Activated T-cell treated with anti-CD3 and anti-CD28 coated beads, Interleukin-2, amount 50 U/mL, for 24 hours (primary cell): ENCODE measurements around the gene RNF17.

ENCODE experiments used
- DNase-seq: peaks from one replicate; pipeline ENCODE4 v3.0.0-alpha.2; 2020
- H3K27ac Mint-ChIP-seq: 2 replicates; pipeline ENCODE4 v1.8.0; 2020; ENCODE audit warnings: mild to moderate bottlenecking, mixed read lengths
- H3K27me3 Mint-ChIP-seq: 2 replicates; pipeline ENCODE4 v1.8.0; 2020; ENCODE audit warnings: mixed read lengths
- H3K36me3 Mint-ChIP-seq: 2 replicates; pipeline ENCODE4 v1.8.0; 2020; ENCODE audit warnings: low read depth, mixed read lengths
- H3K4me1 Mint-ChIP-seq: 2 replicates; pipeline ENCODE4 v1.8.0; 2020; ENCODE audit warnings: low read depth, mixed read lengths
- H3K4me3 Mint-ChIP-seq: 2 replicates; pipeline ENCODE4 v1.8.0; 2020; ENCODE audit warnings: mild to moderate bottlenecking, moderate library complexity, mixed read lengths
- H3K9me3 Mint-ChIP-seq: 2 replicates; pipeline ENCODE4 v1.8.0; 2020; ENCODE audit warnings: mixed read lengths

Gene RNF17

DNA sequence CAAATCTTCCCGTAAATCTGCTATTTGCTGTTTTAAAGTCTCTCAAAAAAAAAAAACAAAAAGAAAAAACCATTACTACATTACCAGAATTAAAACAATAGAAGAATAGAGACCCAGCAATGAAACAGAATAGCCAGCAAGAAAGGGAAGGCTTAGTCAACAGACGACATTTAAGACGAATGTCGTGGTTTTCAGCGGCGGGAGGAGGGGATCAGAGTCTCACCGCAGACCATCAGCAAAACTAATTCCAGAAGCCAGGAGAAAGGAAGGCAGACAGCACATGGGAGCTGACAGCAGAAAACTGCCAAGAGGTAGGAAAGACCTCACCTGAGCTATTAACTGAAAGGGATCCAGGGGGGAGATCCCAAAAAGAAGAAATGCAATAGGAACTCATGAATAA, 128.9 kb downstream of the RNF17 start:
- Mint-ChIP-seq H3K4me1 (no peaks in the 10 kb centered on the region), H3K36me3 (peaks cover 66% of the 10 kb centered on the region), H3K4me3 (no peak overlapping the region), H3K9me3 (no peaks in the 10 kb centered on the region), H3K27me3 (no peaks in the 10 kb centered on the region), H3K27ac (no peak overlapping the region)
- no peak for DNase-seq

- H3K4me1 Mint-ChIP-seq, result no peaks in the 10 kb centered on the region
- H3K36me3 Mint-ChIP-seq, result peaks cover 64% of the 10 kb centered on the region
- no peak overlapping the region for H3K27ac Mint-ChIP-seq
- H3K9me3 Mint-ChIP-seq, result no peaks in the 10 kb centered on the region
- no peaks in the 10 kb centered on the region for H3K27me3 Mint-ChIP-seq
- no peak overlapping the region for H3K4me3 Mint-ChIP-seq
- DNase-seq, result no peak
Observed at GRCh38 chr13:24893863-24894262, 129.9 kb downstream of the RNF17 start.

DNA sequence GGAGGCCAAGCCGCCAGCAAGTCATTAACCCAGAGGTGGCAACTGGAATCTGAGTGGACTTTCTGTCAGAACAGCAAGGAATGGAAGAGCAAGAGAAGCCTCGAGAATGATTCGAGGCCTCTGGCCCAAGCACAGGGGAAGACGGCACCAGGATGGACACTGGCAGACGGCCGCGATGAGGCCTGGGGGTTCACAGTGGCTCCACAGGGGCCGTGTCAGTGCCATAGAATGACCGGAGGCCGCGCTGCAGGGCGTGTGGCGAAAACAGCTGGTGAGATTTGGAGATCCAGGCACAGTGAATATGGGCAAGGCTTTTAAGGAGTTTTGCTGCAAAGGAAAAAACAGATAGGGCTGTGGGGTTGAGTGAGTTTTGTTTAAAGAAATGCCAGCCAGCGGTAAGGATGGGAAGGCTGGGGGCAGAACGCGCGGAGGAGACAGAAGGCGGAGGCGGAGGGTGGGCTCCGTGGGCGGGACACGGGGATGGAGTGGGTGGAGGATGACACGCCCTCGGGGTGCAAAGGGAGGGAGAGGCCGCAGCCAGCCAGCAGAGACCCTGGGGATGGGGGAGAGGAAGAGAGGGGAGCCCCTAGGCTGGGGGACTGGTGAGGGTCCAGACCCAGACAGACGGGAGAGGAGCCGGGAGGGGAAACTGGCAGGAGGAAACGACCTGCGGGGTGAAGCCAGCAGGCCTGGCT, 130.5 kb downstream of the RNF17 start:
- Mint-ChIP-seq H3K27me3 (no peaks in the 10 kb centered on the region), H3K36me3 (peaks cover 61% of the 10 kb centered on the region), H3K9me3 (no peaks in the 10 kb centered on the region), H3K4me3 (no peak overlapping the region), H3K27ac (no peak overlapping the region), H3K4me1 (no peaks in the 10 kb centered on the region)
- DNase-seq, result no peak

DNA sequence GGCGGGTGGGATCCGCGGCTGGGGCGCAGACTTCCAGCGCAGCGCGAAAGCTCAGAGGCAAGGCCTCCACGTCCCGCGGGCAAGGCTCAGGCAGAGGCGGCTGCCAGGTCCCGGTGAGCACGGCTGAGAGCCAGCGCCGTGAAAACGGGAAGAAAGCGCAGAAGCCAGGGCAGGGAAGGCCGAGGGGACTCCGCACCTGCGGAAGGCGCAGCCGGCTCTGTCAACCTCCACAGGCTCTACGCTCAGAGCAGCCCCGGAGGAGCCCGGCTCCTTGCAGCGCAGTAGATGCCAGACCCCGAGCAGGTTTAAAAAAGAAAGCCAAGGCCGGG, 131.0 kb downstream of the RNF17 start:
- Mint-ChIP-seq H3K4me1 (no peaks in the 10 kb centered on the region), H3K9me3 (no peaks in the 10 kb centered on the region), H3K4me3 (no peak overlapping the region), H3K27ac (no peak overlapping the region), H3K36me3 (peaks cover 58% of the 10 kb centered on the region), H3K27me3 (no peaks in the 10 kb centered on the region)
- DNase-seq, result no peak

DNA sequence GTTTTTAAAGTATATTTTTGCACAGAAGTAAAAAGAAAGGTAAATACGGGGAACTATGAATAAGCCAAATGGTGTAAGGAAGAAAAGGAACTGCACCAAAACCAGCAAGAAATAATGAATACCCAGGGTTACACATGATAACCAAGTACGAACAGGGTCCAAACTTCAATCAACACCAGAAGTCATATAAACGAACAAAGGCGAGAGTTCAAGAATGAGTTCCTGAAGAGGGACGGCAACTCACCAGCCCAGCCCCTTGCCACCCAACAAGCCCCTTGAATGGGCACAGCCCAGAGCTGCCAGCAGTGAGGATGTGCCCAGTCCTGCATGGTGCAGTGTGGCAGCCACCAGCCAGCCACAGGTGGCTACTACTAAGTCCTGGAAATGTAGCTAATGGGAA, 132.1 kb downstream of the RNF17 start:
- no peak for DNase-seq
- H3K9me3 Mint-ChIP-seq, result no peaks in the 10 kb centered on the region
- H3K27ac Mint-ChIP-seq, result no peak overlapping the region
- no peaks in the 10 kb centered on the region for H3K4me1 Mint-ChIP-seq
- H3K27me3 Mint-ChIP-seq, result no peaks in the 10 kb centered on the region
- no peak overlapping the region for H3K4me3 Mint-ChIP-seq
- H3K36me3 Mint-ChIP-seq, result peaks cover 57% of the 10 kb centered on the region

- Mint-ChIP-seq H3K36me3 (peaks cover 53% of the 10 kb centered on the region), H3K27ac (no peak overlapping the region), H3K27me3 (no peaks in the 10 kb centered on the region), H3K4me1 (no peaks in the 10 kb centered on the region), H3K9me3 (no peaks in the 10 kb centered on the region), H3K4me3 (no peak overlapping the region)
- no peak for DNase-seq
Observed at GRCh38 chr13:24897293-24897692, 133.3 kb downstream of the RNF17 start.

- no peak overlapping the region for H3K4me3 Mint-ChIP-seq
- peaks cover 48% of the 10 kb centered on the region for H3K36me3 Mint-ChIP-seq
- H3K27me3 Mint-ChIP-seq, result no peaks in the 10 kb centered on the region
- no peak overlapping the region for H3K27ac Mint-ChIP-seq
- no peaks in the 10 kb centered on the region for H3K9me3 Mint-ChIP-seq
- no peaks in the 10 kb centered on the region for H3K4me1 Mint-ChIP-seq
- no peak for DNase-seq
Observed at GRCh38 chr13:24899601-24900000, 135.6 kb downstream of the RNF17 start.

DNA sequence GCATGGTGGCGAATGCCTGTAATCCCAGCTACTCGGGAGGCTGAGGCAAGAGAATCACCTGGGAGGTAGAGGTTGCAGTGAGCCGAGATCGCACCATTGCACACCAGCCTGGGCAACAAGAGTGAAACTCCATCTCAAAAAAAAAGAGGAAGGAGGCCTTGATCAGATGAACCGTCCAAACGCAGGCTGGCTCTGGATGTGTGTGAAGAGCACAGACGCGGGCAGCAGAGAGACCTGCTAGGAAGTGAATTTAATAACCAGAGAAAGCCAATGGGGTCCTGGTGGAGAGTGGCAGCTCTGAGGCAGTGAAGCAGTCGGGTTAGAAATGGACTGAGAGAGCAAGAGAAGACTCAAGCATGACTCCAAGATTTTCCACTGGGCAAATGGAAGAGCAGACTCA, 136.5 kb downstream of the RNF17 start:
- Mint-ChIP-seq H3K4me3 (no peak overlapping the region), H3K27ac (no peak overlapping the region), H3K36me3 (peaks cover 55% of the 10 kb centered on the region), H3K9me3 (no peaks in the 10 kb centered on the region), H3K4me1 (peaks cover 2% of the 10 kb centered on the region), H3K27me3 (no peaks in the 10 kb centered on the region)
- no peak for DNase-seq

GRCh38 chr13:24905242-24905641, 141.3 kb downstream of the RNF17 start:
- Mint-ChIP-seq H3K36me3 (peaks cover 80% of the 10 kb centered on the region), H3K27me3 (no peaks in the 10 kb centered on the region), H3K27ac (no peak overlapping the region), H3K4me1 (peaks cover 2% of the 10 kb centered on the region), H3K9me3 (no peaks in the 10 kb centered on the region), H3K4me3 (no peak overlapping the region)
- DNase-seq, result no peak

- H3K9me3 Mint-ChIP-seq, result no peaks in the 10 kb centered on the region
Observed at GRCh38 chr13:24906268-24906667, 142.3 kb downstream of the RNF17 start.

DNA sequence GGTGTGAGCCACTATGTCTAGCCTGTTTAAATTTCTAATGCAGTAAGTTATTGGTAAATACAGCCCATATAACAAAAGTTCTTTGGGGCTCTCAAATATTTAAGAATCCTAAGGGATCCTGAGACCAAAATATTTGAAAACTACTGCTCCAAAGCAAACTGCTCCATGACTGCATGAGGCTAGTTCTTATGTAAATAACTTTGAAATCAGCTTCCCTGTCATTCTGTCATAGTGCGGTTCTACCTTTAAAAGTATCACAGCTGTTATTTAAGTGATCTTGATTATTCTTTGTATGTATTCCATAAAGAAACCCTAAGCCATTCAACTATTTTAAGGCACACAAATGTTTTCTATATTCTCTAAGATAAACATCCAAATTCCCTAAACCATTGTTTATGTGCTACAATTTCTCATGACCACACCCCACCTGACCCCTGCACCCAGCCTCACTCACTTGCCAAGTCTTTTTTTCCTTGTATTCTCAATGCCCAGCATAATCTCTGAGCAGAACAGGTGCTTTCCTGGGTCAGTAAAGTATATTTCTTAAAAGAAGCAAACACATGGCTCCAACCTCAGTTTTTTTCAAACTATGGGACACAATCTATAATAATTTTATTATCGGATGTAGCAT, 146.6 kb downstream of the RNF17 start:
- Mint-ChIP-seq H3K9me3 (no peaks in the 10 kb centered on the region), H3K27me3 (no peaks in the 10 kb centered on the region), H3K27ac (peak overlapping the region; percentile 35), H3K4me3 (no peak overlapping the region), H3K4me1 (peaks cover 11% of the 10 kb centered on the region), H3K36me3 (peaks cover 61% of the 10 kb centered on the region)
- no peak for DNase-seq

More at GRCh38 chr13:24906268-24906667, 142.3 kb downstream of the RNF17 start:
- Mint-ChIP-seq H3K36me3 (peaks cover 83% of the 10 kb centered on the region), H3K4me1 (peaks cover 8% of the 10 kb centered on the region), H3K27me3 (no peaks in the 10 kb centered on the region), H3K27ac (no peak overlapping the region), H3K4me3 (no peak overlapping the region)
- no peak for DNase-seq

DNA sequence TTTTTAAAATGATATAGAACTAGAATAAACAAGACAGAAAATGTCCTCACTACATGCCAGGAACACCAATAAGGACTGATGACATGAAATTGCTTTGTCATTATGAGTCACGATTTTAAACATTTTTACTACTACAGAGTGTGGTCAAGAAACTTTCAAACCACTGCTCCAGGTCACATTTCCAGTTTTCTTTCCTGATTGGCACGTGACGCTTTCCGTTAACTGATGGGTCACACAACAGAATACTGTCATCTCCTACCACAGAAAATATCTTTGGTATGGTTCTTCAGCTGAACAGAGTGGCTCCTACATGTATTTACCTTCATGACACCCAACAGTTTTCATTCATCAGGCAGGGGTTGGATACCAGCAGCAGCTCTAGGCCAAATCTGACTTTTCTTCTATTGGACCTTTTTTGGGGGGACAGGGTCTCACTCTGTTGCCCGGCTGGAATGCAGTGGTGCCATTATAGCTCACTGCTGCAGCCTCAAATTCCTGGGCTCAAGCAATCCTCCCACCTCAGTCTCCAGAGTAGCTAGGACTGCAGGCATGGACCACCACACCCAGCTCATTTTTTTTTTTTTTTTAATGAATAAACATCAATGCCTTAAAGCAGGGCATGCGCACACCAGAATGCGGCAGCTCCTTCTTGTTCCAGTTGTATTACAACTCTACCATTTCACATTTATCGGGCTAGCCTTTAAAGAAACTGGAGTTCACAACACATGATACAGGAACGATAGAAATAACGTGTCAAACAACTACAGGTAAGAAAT, 147.4 kb downstream of the RNF17 start:
- H3K9me3 Mint-ChIP-seq, result no peaks in the 10 kb centered on the region
- peaks cover 11% of the 10 kb centered on the region for H3K4me1 Mint-ChIP-seq
- DNase-seq, result no peak
- H3K4me3 Mint-ChIP-seq, result no peak overlapping the region
- H3K27ac Mint-ChIP-seq, result no peak overlapping the region
- H3K36me3 Mint-ChIP-seq, result peaks cover 54% of the 10 kb centered on the region
- H3K27me3 Mint-ChIP-seq, result no peaks in the 10 kb centered on the region

- Mint-ChIP-seq H3K9me3 (no peaks in the 10 kb centered on the region), H3K27ac (no peak overlapping the region), H3K27me3 (no peaks in the 10 kb centered on the region), H3K4me3 (no peak overlapping the region), H3K36me3 (peaks cover 9% of the 10 kb centered on the region), H3K4me1 (peaks cover 13% of the 10 kb centered on the region)
- no peak for DNase-seq
Observed at GRCh38 chr13:24916464-24916863, 152.5 kb downstream of the RNF17 start.

DNA sequence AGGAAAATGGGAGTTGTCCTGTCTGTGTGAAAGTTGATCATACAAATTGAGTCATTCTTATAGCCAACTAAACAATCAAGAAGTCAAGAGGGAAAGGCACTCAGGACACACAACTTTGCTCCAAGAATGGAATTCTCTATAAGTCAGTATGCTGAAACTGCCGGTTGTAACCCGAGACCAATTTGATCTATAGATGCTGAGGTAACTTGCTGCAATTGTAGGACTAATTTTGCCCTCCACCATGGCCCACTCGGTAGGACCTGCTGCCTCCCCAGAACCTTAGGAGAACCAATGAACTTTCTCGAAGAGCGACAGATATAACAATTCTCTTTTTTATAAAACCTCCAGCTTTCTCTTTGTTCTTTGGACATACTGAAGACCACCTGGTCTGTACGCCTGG, 157.0 kb downstream of the RNF17 start:
- H3K9me3 Mint-ChIP-seq, result no peaks in the 10 kb centered on the region
- H3K4me1 Mint-ChIP-seq, result peaks cover 21% of the 10 kb centered on the region
- H3K4me3 Mint-ChIP-seq, result peak overlapping the region; percentile 93
- no peaks in the 10 kb centered on the region for H3K27me3 Mint-ChIP-seq
- peaks cover 13% of the 10 kb centered on the region for H3K36me3 Mint-ChIP-seq
- no peak for DNase-seq
- H3K27ac Mint-ChIP-seq, result no peak overlapping the region

- H3K9me3 Mint-ChIP-seq, result no peaks in the 10 kb centered on the region
- peak overlapping the region; percentile 93 for H3K27ac Mint-ChIP-seq
- DNase-seq, result no peak
- peaks cover 13% of the 10 kb centered on the region for H3K36me3 Mint-ChIP-seq
- H3K4me1 Mint-ChIP-seq, result peaks cover 21% of the 10 kb centered on the region
- H3K4me3 Mint-ChIP-seq, result peak overlapping the region; percentile 93
- H3K27me3 Mint-ChIP-seq, result no peaks in the 10 kb centered on the region
Observed at GRCh38 chr13:24921881-24922280, 157.9 kb downstream of the RNF17 start.
